Panc1 (cell line): ENCODE results near the gene GUK1. TPM values are rescaled to one million over a fixed set of nuclear protein-coding genes. Genes with fewer than 3 reads are reported as not detected.

Experiments used
- ATAC-seq: fragments of 200-7000 bp; cut with Tn5 transposase; 2 replicates; pipeline ENCODE4 v1.9.1; 2020; ENCODE audit warnings: mild to moderate bottlenecking, moderate library complexity
- BruUV-seq: library from RNA; stranded (reverse); fragments of 400-500 nt; replicated peaks from 2 replicates; lab custom pipeline; 2021; lab: Mats Ljungman, UMichigan
- CTCF ChIA-PET: fragments of 300-600 bp; sonication (Branson Sonifier 250); formaldehyde crosslinking; loops from one replicate; lab custom pipeline; 2022; ENCODE audit warnings: antibody characterized with exemption; lab: Charles Lee
- POLR2A ChIA-PET: fragments of 300-600 bp; sonication (Branson Sonifier 250); formaldehyde crosslinking; loops from one replicate; lab custom pipeline; 2022; ENCODE audit warnings: antibody characterized with exemption; lab: Charles Lee
- DNase-seq: peaks from one replicate; pipeline ENCODE4 v3.0.0-alpha.2; 2010; ENCODE audit warnings: low read depth, low spot score
- H3K27ac ChIP-seq: 2 replicates; pipeline ENCODE4 v1.5.1; 2011; ENCODE audit warnings: mild to moderate bottlenecking, low read length, inconsistent platforms
- H3K27me3 ChIP-seq: fragments of 200-500 bp; sonication (Bioruptor generic); 2 replicates; pipeline ENCODE4 v1.6.0; 2014; ENCODE audit warnings: low read length, inconsistent platforms; ENCODE audit not compliant: control insufficient read depth, insufficient read depth
- H3K36me3 ChIP-seq: fragments of 200-500 bp; sonication (Bioruptor generic); 2 replicates; pipeline ENCODE4 v1.5.1; 2014; ENCODE audit warnings: inconsistent platforms, mild to moderate bottlenecking, low read length, moderate library complexity; ENCODE audit not compliant: control insufficient read depth, insufficient read depth
- H3K4me1 ChIP-seq: 2 replicates; pipeline ENCODE4 v1.5.1; 2011; ENCODE audit warnings: inconsistent platforms, mild to moderate bottlenecking, low read length, moderate library complexity; ENCODE audit not compliant: control insufficient read depth, insufficient read depth
- H3K4me3 ChIP-seq, 2 experiments: 2 replicates each; pipeline ENCODE4 v1.5.1; 2011 to 2012; ENCODE audit warnings: low read depth in 2 of 2, low read length in 2 of 2, mild to moderate bottlenecking in 2 of 2, inconsistent platforms in 1 of 2, moderate library complexity in 1 of 2
- H3K9me3 ChIP-seq: fragments of 200-500 bp; sonication (Bioruptor generic); 2 replicates; pipeline ENCODE4 v1.5.1; 2014; ENCODE audit warnings: low read depth, mild to moderate bottlenecking, inconsistent platforms, low read length, moderate library complexity; ENCODE audit not compliant: control insufficient read depth, insufficient read depth
- POLR2AphosphoS5 ChIP-seq: IDR thresholded peaks from 2 replicates; pipeline ENCODE4 v1.6.1; 2012; ENCODE audit warnings: mild to moderate bottlenecking, low read depth, low read length, moderate library complexity
- SIN3A ChIP-seq: IDR thresholded peaks from 2 replicates; pipeline ENCODE4 v1.6.1; 2012; ENCODE audit warnings: low read depth, mild to moderate bottlenecking, low read length, moderate library complexity, borderline replicate concordance; ENCODE audit not compliant: insufficient read depth
- TCF7L2 ChIP-seq: IDR thresholded peaks from 2 replicates; pipeline ENCODE4 v1.6.1; 2011; ENCODE audit warnings: mild to moderate bottlenecking, low read depth, low read length, inconsistent platforms
- in situ Hi-C: cut with HindIII; loops from 2 replicates; pipeline ENCODE4 v1.10.0; 2016; ENCODE audit warnings: low sequenced_read_pairs, low pct_unique_long_range_greater_than_20kb
- intact Hi-C: fragments of 100-400 bp; cut with micrococcal nuclease; formaldehyde crosslinking; loops from one replicate; pipeline ENCODE4 v1.10.0; 2022; ENCODE audit not compliant: unreplicated experiment
- total RNA-seq: library from RNA; stranded (reverse); gene quantifications from one replicate; pipeline ENCODE4 v1.2.1, GENCODE V29; 2021; ENCODE audit not compliant: unreplicated experiment
- TF ChIP-seq, protein P1 (sequence below): fragments of 450-650 bp; IDR thresholded peaks from 2 replicates; pipeline ENCODE4 v1.5.1; 2017; ENCODE audit warnings: mild to moderate bottlenecking
- TF ChIP-seq, protein P2 (sequence below), 2 experiments: IDR thresholded peaks; 2 replicates each; pipeline ENCODE4 v1.6.1; 2011 to 2012; ENCODE audit warnings: low read depth in 2 of 2, control low read depth in 1 of 2, low read length in 1 of 2, mild to moderate bottlenecking in 1 of 2, moderate library complexity in 1 of 2; ENCODE audit not compliant: insufficient read depth in 1 of 2

Gene GUK1
- total RNA-seq, 1 experiment from 2014 or later: 188 TPM

DNA sequence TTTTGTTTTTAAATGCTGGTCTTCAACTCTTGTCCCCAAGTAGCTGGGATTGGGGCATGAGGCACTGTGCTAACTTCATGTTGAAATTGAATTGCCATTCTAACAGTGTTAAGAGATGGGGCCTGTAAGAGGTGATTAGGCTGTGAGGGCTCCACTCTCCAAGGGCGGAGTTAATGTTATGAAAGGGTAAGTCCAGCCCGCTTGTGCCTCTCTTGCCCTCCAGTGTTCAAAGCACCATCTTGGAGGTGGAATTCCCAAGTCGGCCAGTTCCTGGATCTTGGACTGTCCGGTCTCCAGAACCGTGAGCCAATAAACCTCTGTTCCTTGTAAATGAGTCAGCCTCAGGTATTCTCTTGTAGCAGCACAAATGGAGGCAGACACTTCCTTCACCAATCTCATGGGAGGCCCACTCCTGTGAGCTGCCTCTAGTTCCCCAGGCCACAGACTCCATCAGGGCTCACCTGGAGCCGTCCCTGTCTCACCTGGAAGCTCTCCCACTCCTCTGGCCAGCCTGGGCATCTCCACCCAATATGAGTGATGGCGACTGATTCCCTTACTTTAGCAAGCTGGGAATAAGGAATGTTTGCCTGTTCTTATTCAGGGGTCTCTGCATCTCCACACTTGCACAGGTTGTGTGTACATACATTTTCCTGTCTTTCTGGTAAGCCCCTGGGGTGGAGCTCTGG, 41.0 kb downstream of the GUK1 start:
- H3K27ac ChIP-seq: no peak overlapping the region
- TF ChIP-seq TCF7L2: no peak
- TF ChIP-seq, protein P1, sequence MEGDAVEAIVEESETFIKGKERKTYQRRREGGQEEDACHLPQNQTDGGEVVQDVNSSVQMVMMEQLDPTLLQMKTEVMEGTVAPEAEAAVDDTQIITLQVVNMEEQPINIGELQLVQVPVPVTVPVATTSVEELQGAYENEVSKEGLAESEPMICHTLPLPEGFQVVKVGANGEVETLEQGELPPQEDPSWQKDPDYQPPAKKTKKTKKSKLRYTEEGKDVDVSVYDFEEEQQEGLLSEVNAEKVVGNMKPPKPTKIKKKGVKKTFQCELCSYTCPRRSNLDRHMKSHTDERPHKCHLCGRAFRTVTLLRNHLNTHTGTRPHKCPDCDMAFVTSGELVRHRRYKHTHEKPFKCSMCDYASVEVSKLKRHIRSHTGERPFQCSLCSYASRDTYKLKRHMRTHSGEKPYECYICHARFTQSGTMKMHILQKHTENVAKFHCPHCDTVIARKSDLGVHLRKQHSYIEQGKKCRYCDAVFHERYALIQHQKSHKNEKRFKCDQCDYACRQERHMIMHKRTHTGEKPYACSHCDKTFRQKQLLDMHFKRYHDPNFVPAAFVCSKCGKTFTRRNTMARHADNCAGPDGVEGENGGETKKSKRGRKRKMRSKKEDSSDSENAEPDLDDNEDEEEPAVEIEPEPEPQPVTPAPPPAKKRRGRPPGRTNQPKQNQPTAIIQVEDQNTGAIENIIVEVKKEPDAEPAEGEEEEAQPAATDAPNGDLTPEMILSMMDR: no peak
- CTCF ChIA-PET: no interaction called here
- intact Hi-C loops: no loop called here
- no peaks in the 10 kb centered on the region for H3K27me3 ChIP-seq
- H3K9me3 ChIP-seq: no peaks in the 10 kb centered on the region
- no peak for DNase-seq
- no peaks in the 10 kb centered on the region for H3K4me1 ChIP-seq
- no peak overlapping the region for H3K4me3 ChIP-seq
- no peaks in the 10 kb centered on the region for H3K36me3 ChIP-seq
- in situ Hi-C loops: no loop called here
- no peak for ATAC-seq
- no TSS peak for BruUV-seq
- POLR2A ChIA-PET: no interaction called here

DNA sequence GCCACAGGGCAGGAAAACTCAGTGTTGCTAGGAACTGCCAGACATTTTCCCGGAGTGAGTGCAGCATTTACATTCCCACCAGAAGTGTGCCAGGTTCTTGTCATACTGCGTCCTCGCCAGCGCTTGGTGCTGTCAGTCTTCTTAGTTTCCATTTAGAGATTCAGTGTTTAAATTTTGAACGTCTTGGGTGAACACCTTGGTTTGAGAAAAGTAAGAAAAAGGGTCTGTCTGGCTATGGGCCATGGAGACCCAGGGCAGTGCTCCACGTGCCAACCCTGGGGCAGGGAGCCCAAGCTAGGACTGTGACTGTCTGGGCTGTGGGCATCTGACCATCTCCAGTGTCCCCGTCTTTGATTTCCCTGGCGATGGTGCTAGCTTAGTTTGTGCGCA, 41.6 kb downstream of the GUK1 start:
- ATAC-seq: no peak
- BruUV-seq: no TSS peak
- POLR2A ChIA-PET: no interaction called here
- in situ Hi-C loops: no loop called here
- H3K36me3 ChIP-seq: no peaks in the 10 kb centered on the region
- TF ChIP-seq POLR2AphosphoS5 (no peak), TCF7L2 (no peak), SIN3A (no peak)
- TF ChIP-seq, protein P1: no peak
- TF ChIP-seq, protein P2, sequence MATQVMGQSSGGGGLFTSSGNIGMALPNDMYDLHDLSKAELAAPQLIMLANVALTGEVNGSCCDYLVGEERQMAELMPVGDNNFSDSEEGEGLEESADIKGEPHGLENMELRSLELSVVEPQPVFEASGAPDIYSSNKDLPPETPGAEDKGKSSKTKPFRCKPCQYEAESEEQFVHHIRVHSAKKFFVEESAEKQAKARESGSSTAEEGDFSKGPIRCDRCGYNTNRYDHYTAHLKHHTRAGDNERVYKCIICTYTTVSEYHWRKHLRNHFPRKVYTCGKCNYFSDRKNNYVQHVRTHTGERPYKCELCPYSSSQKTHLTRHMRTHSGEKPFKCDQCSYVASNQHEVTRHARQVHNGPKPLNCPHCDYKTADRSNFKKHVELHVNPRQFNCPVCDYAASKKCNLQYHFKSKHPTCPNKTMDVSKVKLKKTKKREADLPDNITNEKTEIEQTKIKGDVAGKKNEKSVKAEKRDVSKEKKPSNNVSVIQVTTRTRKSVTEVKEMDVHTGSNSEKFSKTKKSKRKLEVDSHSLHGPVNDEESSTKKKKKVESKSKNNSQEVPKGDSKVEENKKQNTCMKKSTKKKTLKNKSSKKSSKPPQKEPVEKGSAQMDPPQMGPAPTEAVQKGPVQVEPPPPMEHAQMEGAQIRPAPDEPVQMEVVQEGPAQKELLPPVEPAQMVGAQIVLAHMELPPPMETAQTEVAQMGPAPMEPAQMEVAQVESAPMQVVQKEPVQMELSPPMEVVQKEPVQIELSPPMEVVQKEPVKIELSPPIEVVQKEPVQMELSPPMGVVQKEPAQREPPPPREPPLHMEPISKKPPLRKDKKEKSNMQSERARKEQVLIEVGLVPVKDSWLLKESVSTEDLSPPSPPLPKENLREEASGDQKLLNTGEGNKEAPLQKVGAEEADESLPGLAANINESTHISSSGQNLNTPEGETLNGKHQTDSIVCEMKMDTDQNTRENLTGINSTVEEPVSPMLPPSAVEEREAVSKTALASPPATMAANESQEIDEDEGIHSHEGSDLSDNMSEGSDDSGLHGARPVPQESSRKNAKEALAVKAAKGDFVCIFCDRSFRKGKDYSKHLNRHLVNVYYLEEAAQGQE (IDR thresholded peaks at IDR 0.05; ENCODE audit: insufficient read depth in 1 of 2, low read depth in 2 of 2, low read length in 1 of 2): no peak
- no peaks in the 10 kb centered on the region for H3K9me3 ChIP-seq
- no peaks in the 10 kb centered on the region for H3K27me3 ChIP-seq
- no peak overlapping the region for H3K27ac ChIP-seq
- H3K4me1 ChIP-seq: no peaks in the 10 kb centered on the region
- intact Hi-C loops: no loop called here
- DNase-seq: no peak
- H3K4me3 ChIP-seq: no peak overlapping the region
- CTCF ChIA-PET: no interaction called here
